HepG2 (cell line): ENCODE data around the gene BAHCC1. TPM values are rescaled to one million over a fixed set of nuclear protein-coding genes. Genes with fewer than 3 reads are reported as not detected.

Experiments used
- ARID3A ChIP-seq: IDR thresholded peaks from 2 replicates; pipeline ENCODE4 v1.6.1; 2012; ENCODE audit warnings: low read depth, low read length, improper control_type of control experiment
- ASH2L ChIP-seq: fragments of 300-600, 200-600 bp; sonication (generic); IDR thresholded peaks from 2 replicates; pipeline ENCODE4 v1.7.0; 2017; ENCODE audit warnings: low read depth, mild to moderate bottlenecking, moderate library complexity, mixed read lengths, low read length; ENCODE audit not compliant: insufficient read length
- BRCA1 ChIP-seq: sonication (generic); formaldehyde crosslinking; IDR thresholded peaks from 2 replicates; pipeline ENCODE4 v1.4.0; 2020; ENCODE audit warnings: missing genetic modification reagents
- JUN ChIP-seq: sonication (generic); formaldehyde crosslinking; IDR thresholded peaks from 2 replicates; pipeline ENCODE4 v1.4.0; 2020; ENCODE audit warnings: mild to moderate bottlenecking, missing genetic modification reagents
- KLF15 ChIP-seq: sonication (generic); formaldehyde crosslinking; IDR thresholded peaks from 2 replicates; pipeline ENCODE4 v1.8.1; 2023; ENCODE audit warnings: borderline replicate concordance, mild to moderate bottlenecking, inconsistent platforms, missing genetic modification reagents, mixed read lengths
- MAZ ChIP-seq, 2 experiments: sonication (generic) in 1 of 2; formaldehyde crosslinking in 1 of 2; IDR thresholded peaks; 2 replicates each; pipeline versions ENCODE4 v1.5.0 to v1.6.1; 2012 to 2020; ENCODE audit warnings: low read depth in 2 of 2, mild to moderate bottlenecking in 2 of 2, borderline replicate concordance in 1 of 2, improper control_type of control experiment in 1 of 2, low read length in 1 of 2, missing genetic modification reagents in 1 of 2, moderate library complexity in 1 of 2
- MBNL3 ChIP-seq: fragments of 250-450 bp; sonication (Bioruptor Pico); conservative IDR thresholded peaks from 2 replicates; pipeline ENCODE4 v1.8.0; 2022; ENCODE audit warnings: mild to moderate bottlenecking, inconsistent platforms
- NKX3-1 ChIP-seq: sonication (generic); formaldehyde crosslinking; IDR thresholded peaks from 2 replicates; pipeline ENCODE4 v1.5.0; 2020; ENCODE audit warnings: missing genetic modification reagents
- PHF5A ChIP-seq: IDR thresholded peaks from one replicate; pipeline ENCODE4 v1.6.1; 2018; ENCODE audit warnings: low read depth, missing genetic modification reagents; ENCODE audit not compliant: unreplicated experiment
- ZFX ChIP-seq: sonication (generic); formaldehyde crosslinking; IDR thresholded peaks from 2 replicates; pipeline ENCODE4 v1.4.0; 2020; ENCODE audit warnings: mild to moderate bottlenecking, low read depth, missing genetic modification reagents, moderate library complexity
- ZNF282 ChIP-seq: fragments of 450-650 bp; IDR thresholded peaks from 2 replicates; pipeline ENCODE4 v1.6.1; 2018; ENCODE audit not compliant: partially characterized antibody
- ZNF382 ChIP-seq: sonication (generic); formaldehyde crosslinking; IDR thresholded peaks from 2 replicates; pipeline ENCODE4 v1.5.0; 2020; ENCODE audit warnings: missing genetic modification reagents, mild to moderate bottlenecking, borderline replicate concordance
- ZNF577 ChIP-seq: sonication (generic); formaldehyde crosslinking; IDR thresholded peaks from 2 replicates; pipeline ENCODE4 v1.4.0; 2020; ENCODE audit warnings: mild to moderate bottlenecking, low read depth, missing genetic modification reagents, borderline replicate concordance
- ZNF761 ChIP-seq: sonication (generic); formaldehyde crosslinking; conservative IDR thresholded peaks from 2 replicates; pipeline ENCODE4 v1.4.0; 2020; ENCODE audit warnings: mild to moderate bottlenecking, missing genetic modification reagents
- ZNF776 ChIP-seq: sonication (generic); formaldehyde crosslinking; IDR thresholded peaks from 2 replicates; pipeline ENCODE4 v1.4.0; 2020; ENCODE audit warnings: mild to moderate bottlenecking, missing genetic modification reagents
- ZSCAN12 ChIP-seq: sonication (generic); formaldehyde crosslinking; IDR thresholded peaks from 2 replicates; pipeline ENCODE4 v1.9.0; 2021; ENCODE audit warnings: mild to moderate bottlenecking, missing genetic modification reagents
- ZSCAN20 ChIP-seq: sonication (generic); formaldehyde crosslinking; IDR thresholded peaks from 2 replicates; pipeline ENCODE4 v1.4.0; 2020; ENCODE audit warnings: missing genetic modification reagents, mild to moderate bottlenecking, borderline replicate concordance
- polyA plus RNA-seq, 8 experiments: library from polyadenylated mRNA; depleted of rRNA in 3 of 8; stranded (reverse) in 7 of 8; unstranded in 1 of 8; fragments of >200 nt; fragmentation: Illumina TruSeq in 4 of 8; extraction: Trizol in 4 of 8; gene quantifications; 2 replicates each; pipeline versions ENCODE4 v1.2.1 to v1.2.3, GENCODE V29; 2011 to 2016; ENCODE audit warnings: low read depth in 4 of 8, missing spikeins in 1 of 8, mixed read lengths in 1 of 8; ENCODE audit not compliant: insufficient read depth in 1 of 8
- total RNA-seq, 5 experiments: library from RNA; depleted of rRNA; stranded (reverse); fragments of >200 nt; fragmentation: Illumina TruSeq; extraction: Trizol; gene quantifications; 2 replicates each; pipeline ENCODE4 v1.2.3, GENCODE V29; 2016; ENCODE audit warnings: low read depth in 1 of 5
- TF ChIP-seq, protein P1 (sequence below): IDR thresholded peaks from 2 replicates; pipeline ENCODE4 v1.6.1; 2016; ENCODE audit warnings: mild to moderate bottlenecking, missing biosample characterization, missing genetic modification reagents
- TF ChIP-seq, protein P2 (sequence below): sonication (generic); formaldehyde crosslinking; IDR thresholded peaks from 2 replicates; pipeline ENCODE4 v1.5.0; 2020; ENCODE audit warnings: missing genetic modification reagents
- TF ChIP-seq, protein P3 (sequence below): sonication (generic); formaldehyde crosslinking; IDR thresholded peaks from 2 replicates; pipeline ENCODE4 v1.5.0; 2020; ENCODE audit warnings: mild to moderate bottlenecking, missing genetic modification reagents, borderline replicate concordance

BAHCC1 gene
- total and polyA plus RNA-seq, 2 of the 13 experiments (the other 11 are each of a cell fraction or from before 2014, with no cell fraction given), result 1.4 to 1.7 TPM

DNA sequence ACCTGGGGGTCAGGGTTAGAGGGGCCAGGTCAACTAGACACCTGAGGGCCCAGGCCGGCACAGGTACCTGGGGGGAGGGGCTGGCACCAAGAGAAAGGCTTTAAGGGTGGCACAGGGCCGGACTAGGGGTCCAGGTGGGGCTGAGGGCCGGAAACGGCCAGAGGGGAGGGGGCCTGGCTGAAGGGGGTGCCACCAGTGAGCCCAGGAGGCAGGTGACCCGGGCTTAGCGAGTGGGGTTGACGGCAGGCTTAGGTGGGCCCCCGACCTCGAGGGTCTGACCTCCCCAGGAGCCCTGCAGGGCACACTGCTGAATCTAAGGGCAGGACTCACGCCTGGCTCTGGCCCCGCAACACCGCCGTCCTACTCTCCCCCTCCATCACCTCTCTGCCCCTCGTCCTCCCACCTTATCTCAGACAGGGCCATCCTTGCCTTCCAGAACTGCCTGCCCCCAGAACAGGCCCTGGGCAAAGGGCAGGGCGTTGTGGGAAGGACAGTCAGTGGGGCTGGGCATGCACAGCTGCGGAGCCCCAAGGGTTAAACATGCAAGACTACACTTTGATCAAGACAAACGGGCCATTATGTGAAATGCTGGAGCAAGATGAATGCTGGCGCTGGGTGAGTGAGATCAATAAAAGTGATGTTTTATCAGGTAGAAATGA, 73.0 kb downstream of the BAHCC1 start (continued):
- TF ChIP-seq ARID3A (0 out of 2 replicates have a peak, but pooled peaks have one; percentile 40), ZNF761 (CRISPR knock-in tag) (no peak), ASH2L (peak; percentile 40), JUN (CRISPR knock-in tag) (no peak), ZNF282 (no peak), MBNL3 (CRISPR knock-in tag) (no peak), MAZ (IDR thresholded peaks at IDR 0.05; ENCODE audit: borderline replicate concordance, low read depth, low read length) (no peak), MAZ (CRISPR knock-in tag; IDR thresholded peaks at IDR 0.05; ENCODE audit: low read depth) (no peak), KLF15 (no peak), ZNF776 (CRISPR knock-in tag) (no peak), ZNF382 (CRISPR knock-in tag) (no peak), ZSCAN12 (CRISPR knock-in tag) (no peak), ZFX (CRISPR knock-in tag) (peak; percentile 31; the same call in 1 of the 2 replicates), ZSCAN20 (CRISPR knock-in tag) (no peak), ZNF577 (CRISPR knock-in tag) (no peak), BRCA1 (no peak), NKX3-1 (CRISPR knock-in tag) (no peak), PHF5A (no peak)
- TF ChIP-seq, protein P1, sequence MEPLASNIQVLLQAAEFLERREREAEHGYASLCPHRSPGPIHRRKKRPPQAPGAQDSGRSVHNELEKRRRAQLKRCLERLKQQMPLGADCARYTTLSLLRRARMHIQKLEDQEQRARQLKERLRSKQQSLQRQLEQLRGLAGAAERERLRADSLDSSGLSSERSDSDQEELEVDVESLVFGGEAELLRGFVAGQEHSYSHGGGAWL (CRISPR knock-in tag), result 0 out of 2 replicates have a peak, but pooled peaks have one; percentile 26
- TF ChIP-seq, protein P2, sequence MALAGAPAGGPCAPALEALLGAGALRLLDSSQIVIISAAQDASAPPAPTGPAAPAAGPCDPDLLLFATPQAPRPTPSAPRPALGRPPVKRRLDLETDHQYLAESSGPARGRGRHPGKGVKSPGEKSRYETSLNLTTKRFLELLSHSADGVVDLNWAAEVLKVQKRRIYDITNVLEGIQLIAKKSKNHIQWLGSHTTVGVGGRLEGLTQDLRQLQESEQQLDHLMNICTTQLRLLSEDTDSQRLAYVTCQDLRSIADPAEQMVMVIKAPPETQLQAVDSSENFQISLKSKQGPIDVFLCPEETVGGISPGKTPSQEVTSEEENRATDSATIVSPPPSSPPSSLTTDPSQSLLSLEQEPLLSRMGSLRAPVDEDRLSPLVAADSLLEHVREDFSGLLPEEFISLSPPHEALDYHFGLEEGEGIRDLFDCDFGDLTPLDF (CRISPR knock-in tag), result no peak
- TF ChIP-seq, protein P3, sequence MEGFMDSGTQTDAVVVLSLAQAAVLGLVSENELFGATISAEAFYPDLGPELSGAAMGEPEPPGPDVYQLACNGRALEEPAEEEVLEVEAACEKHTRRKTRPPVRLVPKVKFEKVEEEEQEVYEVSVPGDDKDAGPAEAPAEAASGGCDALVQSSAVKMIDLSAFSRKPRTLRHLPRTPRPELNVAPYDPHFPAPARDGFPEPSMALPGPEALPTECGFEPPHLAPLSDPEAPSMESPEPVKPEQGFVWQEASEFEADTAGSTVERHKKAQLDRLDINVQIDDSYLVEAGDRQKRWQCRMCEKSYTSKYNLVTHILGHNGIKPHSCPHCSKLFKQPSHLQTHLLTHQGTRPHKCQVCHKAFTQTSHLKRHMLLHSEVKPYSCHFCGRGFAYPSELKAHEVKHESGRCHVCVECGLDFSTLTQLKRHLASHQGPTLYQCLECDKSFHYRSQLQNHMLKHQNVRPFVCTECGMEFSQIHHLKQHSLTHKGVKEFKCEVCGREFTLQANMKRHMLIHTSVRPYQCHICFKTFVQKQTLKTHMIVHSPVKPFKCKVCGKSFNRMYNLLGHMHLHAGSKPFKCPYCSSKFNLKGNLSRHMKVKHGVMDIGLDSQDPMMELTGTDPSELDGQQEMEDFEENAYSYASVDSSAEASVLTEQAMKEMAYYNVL (CRISPR knock-in tag), result peak; percentile 39; the same call in 1 of the 2 replicates
